GM19025 (cell line): ENCODE measurements around the gene STX16.
A peak's percentile ranks its signal among the peaks of the same experiment; 100 is the strongest.

Experiments
- ATAC-seq: cut with Tn5 transposase; IDR thresholded peaks from one replicate; pipeline ENCODE4 v1.9.1; 2021; ENCODE audit warnings: mild to moderate bottlenecking, low read depth, moderate library complexity; ENCODE audit not compliant: unreplicated experiment

STX16 gene, protein sequence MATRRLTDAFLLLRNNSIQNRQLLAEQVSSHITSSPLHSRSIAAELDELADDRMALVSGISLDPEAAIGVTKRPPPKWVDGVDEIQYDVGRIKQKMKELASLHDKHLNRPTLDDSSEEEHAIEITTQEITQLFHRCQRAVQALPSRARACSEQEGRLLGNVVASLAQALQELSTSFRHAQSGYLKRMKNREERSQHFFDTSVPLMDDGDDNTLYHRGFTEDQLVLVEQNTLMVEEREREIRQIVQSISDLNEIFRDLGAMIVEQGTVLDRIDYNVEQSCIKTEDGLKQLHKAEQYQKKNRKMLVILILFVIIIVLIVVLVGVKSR

DNA sequence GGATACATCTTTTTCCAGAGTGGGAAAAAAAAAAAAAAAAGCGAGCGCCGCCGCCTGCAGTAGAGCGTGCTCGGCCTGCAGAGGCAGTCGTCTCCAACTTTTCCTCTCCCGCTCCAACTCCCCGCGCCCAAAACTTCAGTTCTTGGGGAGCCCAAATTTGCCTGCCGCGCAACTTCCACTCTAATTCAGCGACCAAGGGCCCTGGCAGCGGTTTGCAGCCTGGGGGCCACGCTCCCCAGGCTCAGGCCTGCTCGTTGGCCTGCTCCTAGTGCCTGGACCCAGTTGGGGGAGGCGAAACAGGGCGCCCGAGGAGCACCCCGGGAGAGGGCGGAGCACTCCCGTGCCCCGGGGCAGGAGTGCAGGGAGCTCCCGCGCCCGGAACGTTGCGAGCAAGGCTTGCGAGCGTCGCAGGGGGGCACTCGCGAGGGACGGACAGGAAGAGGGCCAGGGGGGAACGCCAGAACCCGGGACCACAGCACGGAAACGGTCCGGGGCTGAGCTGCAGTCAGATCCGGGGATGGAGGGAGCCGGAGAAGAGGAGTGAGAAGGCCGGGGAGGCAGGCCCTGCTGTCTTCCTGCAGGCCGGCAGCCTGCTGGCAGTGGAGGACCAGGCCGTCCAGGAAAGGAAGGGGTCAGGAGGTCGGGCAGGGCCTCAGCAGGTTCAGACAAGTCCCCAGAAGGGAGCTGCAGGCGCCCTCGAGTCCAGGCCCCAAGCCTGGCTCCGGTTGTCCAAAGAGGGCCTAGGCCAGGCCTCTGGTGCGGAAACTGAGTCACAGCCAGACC lies at the start of gene STX16:
STX16 (plus strand) TSS at position 508 of the 783 bp plus-strand sequence. CDS start 724 bp downstream, outside the sequence.
- peak; percentile 62 for ATAC-seq

DNA sequence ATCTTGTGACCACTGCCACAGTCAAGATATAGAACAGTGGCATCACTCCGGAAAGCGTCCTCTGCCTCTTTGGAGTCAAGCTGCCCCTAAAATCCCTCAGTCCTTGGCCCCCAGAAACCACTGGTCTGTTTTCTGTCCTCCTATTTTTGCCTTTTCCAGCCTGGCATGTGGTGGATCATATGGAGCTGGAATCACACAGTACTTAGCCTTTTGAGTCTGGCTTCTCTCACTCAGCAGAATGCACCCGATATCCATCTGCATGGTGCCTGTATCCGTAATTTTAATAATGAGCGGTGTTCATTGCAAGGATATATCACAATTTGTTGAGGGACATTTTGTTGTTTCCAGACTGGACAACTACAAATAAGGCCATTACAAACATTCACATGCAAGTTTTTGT lies 49.0 kb upstream of the STX16 start:
- ATAC-seq = no peak

DNA sequence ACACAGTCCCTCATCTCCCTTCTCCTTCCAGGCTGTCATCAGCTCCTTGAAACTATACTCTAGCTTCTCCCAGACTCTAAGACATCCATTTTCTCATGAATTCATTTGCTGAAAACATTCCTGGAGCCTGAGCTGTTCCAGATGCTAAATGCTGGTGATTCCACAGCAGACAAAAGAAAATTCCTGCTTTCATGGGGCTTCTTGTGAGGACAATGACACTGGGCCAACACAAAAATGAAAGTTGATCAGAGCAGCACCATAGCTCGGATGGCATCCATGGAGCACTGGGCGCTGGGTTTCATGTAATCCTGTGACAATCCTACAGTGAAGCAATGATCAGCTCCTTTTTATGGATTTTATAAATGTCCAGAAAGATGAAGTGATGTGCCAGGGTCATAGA lies 47.4 kb upstream of the STX16 start:
- ATAC-seq = no peak

DNA sequence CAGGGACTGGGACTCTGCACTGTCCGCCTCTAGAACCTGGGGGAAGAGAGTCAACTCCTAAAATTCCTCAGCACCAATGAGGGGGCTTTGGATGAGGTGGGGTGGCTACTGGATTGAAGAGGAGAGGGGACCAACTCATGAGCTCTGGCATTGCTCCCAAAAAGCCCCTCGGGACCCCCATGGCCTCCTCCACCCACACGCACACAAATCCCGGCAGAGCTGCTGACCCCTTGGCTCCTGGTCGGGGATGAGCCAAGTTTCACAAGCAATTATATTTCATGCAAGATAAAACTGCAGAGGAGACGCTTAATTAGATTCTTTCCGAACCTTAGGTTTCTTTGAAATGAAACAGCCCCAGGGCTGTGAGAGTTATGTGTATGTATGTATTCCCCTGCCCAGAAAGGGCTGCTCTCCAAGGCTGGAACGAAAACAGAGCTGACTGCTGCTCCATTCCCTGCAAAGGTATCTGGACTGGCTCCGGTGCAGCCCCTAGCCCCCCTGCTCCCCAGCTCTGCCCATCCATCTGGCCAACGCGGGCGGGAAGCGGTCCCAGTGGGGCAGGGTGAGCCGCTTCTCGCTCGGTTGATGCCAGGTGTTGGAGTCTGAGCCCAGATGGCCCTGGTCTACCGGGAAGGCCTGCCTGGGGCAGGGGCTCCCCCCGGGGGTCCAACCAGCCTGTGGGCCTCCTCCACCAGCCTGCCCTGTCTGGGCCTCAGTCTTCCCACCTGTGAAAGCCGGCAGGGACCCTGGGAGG lies 46.8 kb upstream of the STX16 start:
- ATAC-seq = no peak

DNA sequence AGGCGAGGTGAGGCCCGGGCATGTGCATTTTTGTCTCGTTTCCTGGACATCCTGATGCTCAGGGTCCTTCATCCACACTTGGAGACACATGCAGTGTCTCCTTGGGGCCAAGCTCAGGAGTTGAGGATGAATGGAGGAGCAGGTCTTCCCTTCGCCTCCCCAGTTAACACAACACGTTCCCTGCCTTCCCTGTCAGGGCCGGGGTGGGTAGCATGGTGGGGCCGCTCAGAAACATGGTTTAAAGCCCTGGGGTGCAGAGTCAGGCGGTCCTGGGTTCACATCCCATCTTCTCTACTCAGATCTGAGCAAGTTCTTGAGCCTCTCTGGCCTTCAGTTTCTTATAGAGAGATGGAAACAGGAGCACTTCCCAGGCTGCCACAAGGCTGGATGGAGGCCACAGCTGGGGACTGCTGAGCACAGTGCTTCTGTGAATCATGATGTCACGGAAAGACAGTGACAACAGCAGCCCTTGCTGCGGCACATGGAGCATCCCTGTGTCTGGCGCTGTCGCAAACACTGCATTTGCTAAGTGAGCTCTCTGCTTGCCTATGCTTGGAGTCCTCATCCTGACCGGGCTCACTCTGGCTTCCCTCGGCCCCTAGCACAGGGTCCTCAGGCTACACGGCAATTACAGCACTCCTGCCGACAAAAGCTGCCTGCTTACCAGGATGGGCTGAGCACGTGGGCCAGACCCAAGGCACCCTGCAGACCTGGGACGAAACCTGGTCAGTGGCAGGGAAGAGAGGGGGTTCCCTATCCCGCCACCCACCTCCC lies 45.6 kb upstream of the STX16 start:
- ATAC-seq = no peak

DNA sequence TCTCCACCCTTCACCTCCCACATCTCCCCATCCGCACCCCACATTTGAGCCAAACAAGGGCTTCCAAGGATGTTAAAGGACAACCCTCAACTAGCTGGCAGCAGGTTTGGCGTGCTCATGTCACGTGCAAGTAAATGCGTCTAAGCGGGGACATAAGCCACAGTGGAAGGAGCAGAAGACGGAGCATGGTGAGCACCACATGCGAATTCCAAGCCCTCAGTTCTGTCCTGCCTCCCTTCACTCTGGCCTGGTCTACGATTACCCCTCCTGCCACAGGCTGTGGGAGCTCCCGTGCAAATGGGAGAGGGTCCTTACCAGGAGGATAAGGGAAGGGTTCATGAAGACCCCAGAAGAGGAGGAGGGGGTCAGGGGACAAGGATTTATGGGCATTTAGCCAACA lies 44.9 kb upstream of the STX16 start:
- no peak for ATAC-seq

DNA sequence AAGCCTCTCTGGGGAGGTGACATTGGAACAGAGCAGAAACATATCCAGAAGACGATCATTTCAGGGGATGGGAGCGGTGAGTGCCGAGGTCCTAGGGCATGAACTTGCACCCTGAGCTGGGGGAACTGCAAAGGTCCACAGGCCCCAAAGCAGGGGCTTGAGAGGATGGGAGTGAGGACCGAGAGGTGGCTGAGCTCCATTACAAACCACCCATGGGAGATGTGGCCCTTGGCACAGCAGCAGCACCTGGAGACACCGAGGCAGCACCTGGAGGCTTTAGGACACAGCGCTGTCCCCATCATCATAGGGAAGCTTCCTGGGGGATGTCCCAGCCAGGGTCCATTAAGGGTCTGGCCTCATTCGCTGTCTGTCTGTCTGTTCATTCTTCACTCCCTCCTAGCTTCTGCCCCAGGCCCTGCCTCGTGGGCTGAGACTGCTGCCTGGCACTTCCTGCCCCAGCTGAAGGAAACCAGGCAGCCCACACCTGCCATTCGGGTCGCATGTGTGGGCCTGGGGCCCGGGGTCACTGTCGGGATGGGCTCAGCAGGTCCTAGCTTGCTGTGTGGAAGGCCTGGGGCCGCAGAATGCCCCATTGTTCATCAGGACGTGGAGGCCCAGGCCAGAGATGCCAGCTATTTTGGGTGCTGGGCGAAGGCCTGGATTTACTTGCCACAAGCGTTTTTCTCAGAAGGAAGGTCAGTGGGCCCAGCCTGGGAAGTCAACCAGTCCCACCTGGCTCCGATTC lies 42.8 kb upstream of the STX16 start:
- ATAC-seq = no peak

DNA sequence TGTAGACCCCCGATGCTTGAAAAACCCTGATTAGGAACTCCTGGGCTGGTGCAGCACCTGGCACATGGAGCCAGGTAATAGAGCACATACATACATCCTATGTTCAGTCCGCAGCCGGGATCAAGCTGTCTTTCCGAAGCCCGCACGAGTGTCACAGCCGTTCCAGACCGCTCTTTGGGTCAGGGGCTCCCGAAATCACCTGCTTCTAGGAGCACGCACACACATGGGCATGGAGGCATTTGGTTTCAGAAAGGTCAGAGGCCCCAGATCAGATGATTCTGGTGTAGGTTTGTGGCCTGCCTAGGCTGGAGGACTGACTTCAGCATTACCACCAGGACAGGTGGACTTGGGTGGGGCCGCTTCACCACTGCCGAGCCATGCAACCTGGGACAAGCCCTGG lies 42.1 kb upstream of the STX16 start:
- ATAC-seq = no peak

DNA sequence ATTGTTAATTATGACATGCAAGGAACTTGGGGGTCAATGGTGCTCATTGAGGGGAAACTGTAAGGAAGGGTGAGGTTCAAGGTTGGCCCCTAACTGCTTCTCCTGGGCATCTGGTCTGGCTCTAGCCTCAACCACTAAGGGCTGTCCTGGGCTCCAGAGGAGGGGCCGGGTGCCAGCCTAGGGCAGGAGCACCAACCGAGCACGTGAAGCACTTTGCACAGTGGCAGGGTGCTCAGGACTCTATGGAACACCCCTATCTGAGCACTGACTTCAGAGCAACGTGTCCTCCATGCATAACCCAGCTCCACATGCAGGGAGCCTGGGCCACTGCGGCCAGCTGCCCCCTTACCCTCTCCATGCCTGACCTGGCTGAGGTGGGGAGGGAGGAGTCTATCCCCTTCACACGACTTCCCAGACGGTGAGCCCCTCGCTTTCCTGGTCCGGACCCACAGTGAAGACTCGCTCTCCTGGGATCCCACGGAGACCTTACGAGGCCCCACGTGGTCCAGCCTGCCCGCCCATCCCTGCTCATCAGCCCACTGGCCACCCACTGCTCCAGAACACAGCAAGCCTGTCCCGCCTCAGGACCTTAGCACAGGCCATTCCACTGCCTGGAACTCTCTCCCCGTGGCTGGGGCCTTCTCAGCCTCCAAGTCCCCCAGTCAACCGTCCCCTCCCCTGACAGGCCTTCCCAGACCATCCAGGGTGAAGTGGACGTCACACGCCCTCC lies 40.8 kb upstream of the STX16 start:
- no peak for ATAC-seq

DNA sequence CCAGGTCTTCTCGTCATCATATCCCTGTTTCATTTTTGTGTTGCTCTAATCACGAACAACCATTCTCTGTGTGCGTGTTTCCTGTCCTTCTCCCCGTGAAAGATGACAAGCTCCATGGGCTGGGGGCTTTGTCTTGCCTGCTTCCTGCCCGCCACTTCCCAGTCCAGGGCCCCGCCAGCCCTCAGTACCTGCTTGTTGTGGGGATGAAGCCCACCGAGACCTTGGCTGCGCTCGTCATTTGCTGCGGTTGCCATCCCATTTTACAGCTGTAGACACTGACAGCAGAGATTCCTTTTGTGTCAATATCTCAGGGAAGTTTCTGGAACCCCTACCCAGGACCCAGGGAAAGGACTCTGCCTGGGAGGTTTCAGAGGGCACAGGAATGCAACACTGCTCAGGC lies 40.3 kb upstream of the STX16 start:
- ATAC-seq = no peak

DNA sequence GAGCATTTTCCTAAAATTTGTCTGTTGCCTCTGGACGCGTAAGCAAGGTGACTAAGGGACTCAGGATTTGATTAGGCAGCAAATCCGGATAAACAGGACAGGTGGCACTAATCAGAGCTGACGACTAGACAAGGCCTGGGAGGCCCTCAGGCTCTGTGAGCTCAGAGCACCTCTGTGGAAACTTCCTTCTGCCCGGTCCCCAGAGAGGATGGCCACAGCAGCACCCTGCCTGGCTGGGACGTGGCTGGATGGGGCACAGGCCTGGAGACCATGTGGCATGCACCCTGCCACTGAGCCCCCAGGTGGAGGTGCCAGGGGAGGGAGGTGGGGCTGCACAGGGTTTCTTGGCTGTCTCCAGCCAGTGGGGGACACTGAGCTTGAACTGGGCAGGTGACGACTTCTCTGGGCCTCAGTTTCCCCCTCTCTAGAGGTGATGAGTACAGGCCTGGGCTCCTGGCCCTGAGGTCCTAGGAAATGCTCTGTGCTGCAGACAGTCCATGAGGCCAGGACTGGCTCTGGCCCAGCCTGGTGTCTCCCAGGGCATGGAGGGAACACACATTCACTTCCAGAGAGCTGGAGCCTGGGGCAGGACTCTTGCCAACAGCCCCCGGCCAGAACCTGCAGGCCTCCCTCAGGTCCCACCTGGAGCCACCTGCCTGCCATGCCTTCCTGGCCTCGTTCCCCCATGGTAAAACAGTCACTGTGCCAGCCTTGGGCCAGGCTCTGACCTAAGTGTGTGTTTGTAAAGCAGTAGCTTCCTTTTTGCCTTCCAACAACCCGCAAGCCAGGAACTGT lies 39.6 kb upstream of the STX16 start:
- ATAC-seq = no peak

DNA sequence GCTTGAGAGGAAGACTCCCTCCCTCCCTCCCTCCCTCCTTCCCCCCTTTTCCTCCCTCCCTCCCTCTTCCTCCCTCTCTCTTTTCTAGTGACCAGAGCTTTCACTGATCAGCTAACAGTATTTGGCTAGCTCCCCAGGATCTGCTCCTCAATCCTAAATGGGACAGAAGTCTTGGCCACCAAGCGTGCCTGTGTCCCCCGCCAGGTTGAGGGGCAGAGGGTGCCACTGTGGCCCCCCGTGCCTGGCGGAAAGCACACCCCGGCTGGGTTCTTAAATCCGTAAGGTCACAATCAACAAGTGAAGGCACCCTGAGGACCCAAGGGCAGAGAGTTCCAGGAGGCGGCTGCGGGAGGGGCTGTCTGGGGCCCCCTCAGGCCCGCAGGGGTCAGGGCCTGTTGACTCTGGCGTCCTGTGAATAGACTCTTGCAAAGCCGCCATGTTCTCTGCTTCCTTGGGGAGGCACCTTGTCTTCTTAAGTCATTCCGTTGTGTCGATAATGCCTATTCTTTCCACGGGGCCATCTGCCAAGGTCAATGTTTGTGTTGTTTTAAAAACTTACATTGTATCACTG lies 38.9 kb upstream of the STX16 start:
- ATAC-seq = no peak

DNA sequence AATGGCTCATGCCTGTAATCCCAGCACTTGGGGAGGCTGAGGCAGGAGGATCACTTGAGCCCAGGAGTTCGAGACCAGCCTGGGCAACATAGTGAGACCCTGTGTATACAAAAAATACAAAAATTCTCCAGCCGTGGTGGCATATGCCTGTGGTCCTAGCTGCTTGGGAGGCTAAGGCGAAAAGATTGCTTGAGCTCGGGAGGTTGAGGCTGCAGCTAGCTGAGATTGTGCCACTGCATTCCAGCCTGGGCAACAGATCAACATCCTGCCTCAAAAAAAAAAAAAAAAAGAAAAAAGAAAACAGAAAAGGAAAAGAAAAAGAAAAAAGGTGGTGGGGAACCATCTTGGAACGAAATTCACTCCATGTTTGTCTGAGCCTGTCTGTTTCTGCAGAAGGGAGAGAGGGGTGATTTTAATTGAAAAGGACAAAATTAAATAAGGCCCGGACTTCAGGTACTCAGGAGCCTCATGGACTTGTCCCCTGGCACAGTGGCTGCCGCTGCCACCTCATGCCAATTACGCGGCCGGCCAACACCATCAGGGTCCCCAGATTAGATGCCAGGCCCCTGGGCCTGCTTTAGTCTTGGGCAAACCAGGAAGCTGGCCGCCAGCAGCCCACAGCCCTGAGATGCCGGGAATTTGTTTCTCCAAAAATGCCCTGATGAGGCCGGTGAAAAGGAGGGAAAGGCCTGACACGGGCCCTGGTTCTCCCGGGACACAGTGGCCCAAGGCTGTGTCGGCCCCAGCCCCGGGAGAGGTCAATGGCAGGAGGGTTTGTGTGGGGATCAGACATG lies 37.8 kb upstream of the STX16 start:
- no peak for ATAC-seq

DNA sequence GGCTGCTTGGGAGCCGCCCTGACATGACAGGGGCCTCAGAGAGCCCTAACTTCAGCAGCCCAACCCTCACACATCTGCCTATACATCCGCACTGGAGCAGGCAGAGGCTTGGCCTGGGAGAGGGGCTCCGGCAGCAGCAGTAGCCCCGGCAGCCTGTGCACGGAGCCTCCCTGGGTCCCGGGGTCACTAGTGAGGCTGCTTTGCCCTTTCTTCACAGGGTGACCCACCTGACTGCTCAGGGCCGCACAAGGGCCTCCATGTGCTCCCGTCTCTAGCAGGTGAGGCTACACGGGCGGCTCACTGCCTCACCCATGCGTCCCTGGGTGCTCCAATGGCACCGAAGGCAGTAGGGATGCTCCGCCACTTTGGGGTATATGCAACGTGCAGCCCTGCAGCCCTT lies 36.7 kb upstream of the STX16 start:
- no peak for ATAC-seq

DNA sequence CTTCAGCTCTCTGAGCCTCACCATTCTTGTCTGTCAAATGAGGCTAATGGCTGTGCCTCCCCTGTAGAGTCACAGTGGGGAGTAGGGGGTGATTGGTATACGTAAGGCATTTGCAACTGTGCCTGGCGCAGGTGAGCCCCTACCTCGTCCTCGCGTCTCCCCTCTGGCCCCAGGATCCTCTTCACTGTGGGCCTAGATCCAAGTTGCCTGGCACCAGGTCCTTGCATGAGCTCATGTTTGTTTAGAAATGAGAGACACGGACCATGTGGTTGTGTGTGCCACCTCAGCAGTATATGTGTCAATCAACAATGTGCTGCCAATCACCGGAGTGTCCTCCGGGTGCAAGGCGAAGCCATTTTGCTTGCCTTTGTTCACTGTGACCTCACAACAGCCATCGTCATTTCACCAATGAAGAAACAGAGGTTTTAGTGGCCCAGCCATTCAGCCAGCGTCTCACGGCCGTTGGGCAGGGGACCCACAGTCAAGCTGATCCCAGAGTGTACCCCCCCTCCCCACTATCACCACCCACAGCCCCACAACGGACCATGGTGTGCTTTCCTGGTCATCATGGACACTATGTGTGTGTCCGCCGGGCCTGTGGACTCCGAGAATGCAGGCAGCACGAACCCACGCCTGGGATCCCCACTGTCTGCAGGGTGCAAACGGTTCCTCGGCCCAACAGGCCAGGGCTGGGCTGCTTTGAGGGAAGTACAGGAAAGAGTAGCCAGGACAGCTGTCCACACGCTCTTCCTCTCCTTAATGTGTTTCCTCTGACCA lies 35.9 kb upstream of the STX16 start:
- ATAC-seq = no peak

DNA sequence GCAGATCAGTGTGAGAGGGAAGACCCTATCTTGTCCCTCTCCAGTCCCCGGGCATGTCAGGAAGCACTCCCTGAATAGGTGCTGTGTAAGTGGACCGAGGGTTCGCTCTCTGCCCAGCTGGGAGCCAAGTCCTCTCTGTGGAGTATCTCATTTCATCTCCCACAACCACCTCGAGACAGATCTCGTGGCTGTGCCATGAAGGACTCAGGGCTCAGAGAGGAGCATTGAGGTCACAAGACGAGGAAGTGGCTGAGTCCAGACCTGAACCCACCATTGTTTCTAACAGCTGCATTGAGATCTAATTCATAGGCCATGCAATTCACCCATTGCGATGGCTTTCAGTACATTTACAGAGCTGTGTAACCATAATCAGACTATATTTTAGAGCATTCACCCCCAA lies 34.7 kb upstream of the STX16 start:
- no peak for ATAC-seq

DNA sequence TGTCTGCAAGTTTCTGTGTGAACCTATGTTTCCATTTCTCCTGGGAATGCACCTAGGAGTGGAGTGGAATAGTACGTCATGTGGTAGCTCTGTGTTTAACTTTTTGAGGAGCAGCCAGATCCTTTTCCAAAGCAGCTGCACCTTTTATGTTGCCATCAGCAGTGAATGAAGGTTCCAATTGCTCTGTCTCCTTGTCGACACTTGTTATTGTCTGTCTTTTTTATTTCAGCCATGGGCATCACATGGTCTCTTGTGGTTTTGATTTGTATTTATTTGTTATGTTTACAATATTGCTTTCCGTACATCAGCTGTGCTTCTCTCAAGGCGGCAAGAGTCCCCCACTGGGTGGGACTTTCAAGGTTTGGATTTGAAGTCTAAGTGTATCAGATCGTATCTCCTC lies 33.9 kb upstream of the STX16 start:
- no peak for ATAC-seq
